Suprapubic skin (tissue), 3 donors: ENCODE results near the gene SOD1.

Experiments used
- EP300 ChIP-seq: sonication (generic); formaldehyde crosslinking; IDR thresholded peaks from one replicate; pipeline ENCODE4 v1.6.1; 2017; ENCODE audit warnings: antibody characterized with exemption
- POLR2A ChIP-seq, 2 donors: fragments of 450-650 bp; IDR thresholded peaks; one replicate each; pipeline ENCODE4 v1.6.1; 2017; ENCODE audit warnings: antibody characterized with exemption in 2 of 2, mild to moderate bottlenecking in 2 of 2, moderate library complexity in 2 of 2
- TF ChIP-seq, protein P1 (sequence below), 2 donors: fragments of 200-600 bp in 1 of 2; fragments of 450-650 bp in 1 of 2; sonication (generic) in 1 of 2; IDR thresholded peaks; one replicate each; pipeline ENCODE4 v1.5.1; 2016 to 2019; ENCODE audit warnings: antibody characterized with exemption in 2 of 2, mild to moderate bottlenecking in 1 of 2, moderate library complexity in 1 of 2

DNA sequence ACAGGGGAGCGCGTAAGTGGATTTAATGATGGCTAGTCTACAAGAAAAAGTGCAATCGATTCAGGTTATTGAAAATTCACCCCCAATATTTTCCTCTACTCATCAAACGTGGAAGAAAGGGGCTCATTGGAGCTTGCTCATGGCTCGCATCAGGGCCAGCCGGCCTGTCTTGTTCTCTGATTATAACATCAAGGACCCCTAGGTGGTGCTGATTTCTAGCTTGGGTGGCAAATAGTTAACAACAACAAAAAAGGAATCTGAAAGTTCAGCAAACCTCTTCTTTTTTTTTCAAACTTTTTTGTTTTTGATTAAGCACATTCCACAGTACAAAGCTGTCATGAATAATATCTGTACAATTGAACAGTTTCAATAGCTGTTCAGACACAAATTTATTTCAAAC, 35.8 kb upstream of the SOD1 start:
- TF ChIP-seq, protein P1, sequence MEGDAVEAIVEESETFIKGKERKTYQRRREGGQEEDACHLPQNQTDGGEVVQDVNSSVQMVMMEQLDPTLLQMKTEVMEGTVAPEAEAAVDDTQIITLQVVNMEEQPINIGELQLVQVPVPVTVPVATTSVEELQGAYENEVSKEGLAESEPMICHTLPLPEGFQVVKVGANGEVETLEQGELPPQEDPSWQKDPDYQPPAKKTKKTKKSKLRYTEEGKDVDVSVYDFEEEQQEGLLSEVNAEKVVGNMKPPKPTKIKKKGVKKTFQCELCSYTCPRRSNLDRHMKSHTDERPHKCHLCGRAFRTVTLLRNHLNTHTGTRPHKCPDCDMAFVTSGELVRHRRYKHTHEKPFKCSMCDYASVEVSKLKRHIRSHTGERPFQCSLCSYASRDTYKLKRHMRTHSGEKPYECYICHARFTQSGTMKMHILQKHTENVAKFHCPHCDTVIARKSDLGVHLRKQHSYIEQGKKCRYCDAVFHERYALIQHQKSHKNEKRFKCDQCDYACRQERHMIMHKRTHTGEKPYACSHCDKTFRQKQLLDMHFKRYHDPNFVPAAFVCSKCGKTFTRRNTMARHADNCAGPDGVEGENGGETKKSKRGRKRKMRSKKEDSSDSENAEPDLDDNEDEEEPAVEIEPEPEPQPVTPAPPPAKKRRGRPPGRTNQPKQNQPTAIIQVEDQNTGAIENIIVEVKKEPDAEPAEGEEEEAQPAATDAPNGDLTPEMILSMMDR (IDR thresholded peaks at IDR 0.05), result no peak
- no peak for TF ChIP-seq POLR2A (IDR thresholded peaks at IDR 0.05)
- TF ChIP-seq EP300, result no peak
